CD8-positive, alpha-beta memory T cell (primary cell): ENCODE results near the gene FAM3B. TPM values are rescaled to one million over a fixed set of nuclear protein-coding genes. Genes with fewer than 3 reads are reported as not detected.

Experiments used
- CTCF ChIA-PET: fragments of 350-600 bp; sonication (Branson Sonifier 250); formaldehyde crosslinking; loops from one replicate; lab custom pipeline; 2021; ENCODE audit warnings: antibody characterized with exemption; lab: Charles Lee
- POLR2A ChIA-PET: fragments of 350-600 bp; sonication (Branson Sonifier 250); formaldehyde crosslinking; loops from one replicate; lab custom pipeline; 2021; ENCODE audit warnings: antibody characterized with exemption; lab: Charles Lee
- DNase-seq, 5 donors: peaks; one replicate each; pipeline versions ENCODE4 v3.0.0 to v3.0.0-alpha.2; 2020 to 2022; ENCODE audit warnings: mixed read lengths in 1 of 5
- H3K27ac ChIP-seq: one replicate; pipeline ENCODE4 v1.7.0; 2013; ENCODE audit warnings: low read depth, mild to moderate bottlenecking, low read length, moderate library complexity
- H3K27me3 ChIP-seq: 2 replicates; pipeline ENCODE4 v1.7.0; 2013; ENCODE audit warnings: low read length, mild to moderate bottlenecking; ENCODE audit not compliant: insufficient read depth, poor library complexity, severe bottlenecking
- H3K36me3 ChIP-seq: 2 replicates; pipeline ENCODE4 v1.7.0; 2013; ENCODE audit warnings: mild to moderate bottlenecking, low read length, moderate library complexity; ENCODE audit not compliant: insufficient read depth
- H3K4me1 ChIP-seq: 2 replicates; pipeline ENCODE4 v1.7.0; 2013; ENCODE audit warnings: mild to moderate bottlenecking, low read length, moderate library complexity; ENCODE audit not compliant: insufficient read depth
- H3K4me3 ChIP-seq: 2 replicates; pipeline ENCODE4 v1.7.0; 2013; ENCODE audit warnings: mild to moderate bottlenecking, low read length
- H3K9me3 ChIP-seq: 2 replicates; pipeline ENCODE4 v1.7.0; 2013; ENCODE audit warnings: mild to moderate bottlenecking, low read length
- H3K27ac Mint-ChIP-seq, 8 donors: one replicate each; pipeline ENCODE4 v1.8.0; 2020 to 2021; ENCODE audit warnings: mixed read lengths in 8 of 8, mild to moderate bottlenecking in 6 of 8, inconsistent platforms in 3 of 8, moderate library complexity in 3 of 8
- H3K27me3 Mint-ChIP-seq, 2 donors: one replicate each; pipeline ENCODE4 v1.8.0; 2020 to 2021; ENCODE audit warnings: mixed read lengths in 2 of 2, mild to moderate bottlenecking in 1 of 2, moderate library complexity in 1 of 2
- H3K36me3 Mint-ChIP-seq, 3 donors: one replicate each; pipeline ENCODE4 v1.8.0; 2020 to 2021; ENCODE audit warnings: mixed read lengths in 3 of 3, inconsistent platforms in 1 of 3, mild to moderate bottlenecking in 1 of 3
- H3K4me1 Mint-ChIP-seq, 3 donors: one replicate each; pipeline ENCODE4 v1.8.0; 2020 to 2021; ENCODE audit warnings: mixed read lengths in 3 of 3, inconsistent platforms in 1 of 3, mild to moderate bottlenecking in 1 of 3
- H3K4me3 Mint-ChIP-seq, 7 donors: one replicate each; pipeline ENCODE4 v1.8.0; 2020 to 2021; ENCODE audit warnings: mixed read lengths in 7 of 7, mild to moderate bottlenecking in 6 of 7, moderate library complexity in 4 of 7, inconsistent platforms in 2 of 7
- H3K9me3 Mint-ChIP-seq, 5 donors: one replicate each; pipeline ENCODE4 v1.8.0; 2020 to 2022; ENCODE audit warnings: mixed read lengths in 5 of 5, mild to moderate bottlenecking in 3 of 5, moderate library complexity in 2 of 5, inconsistent platforms in 1 of 5
- polyA plus RNA-seq: library from polyadenylated mRNA; unstranded; fragments of 300-500 nt; fragmentation: Illumina TruSeq; gene quantifications from one replicate; pipeline ENCODE4 v1.2.3, GENCODE V29; 2021
- total RNA-seq, 2 experiments: library from RNA; stranded (reverse); gene quantifications; one replicate each; pipeline ENCODE4 v1.2.3, GENCODE V29; 2021

FAM3B gene
- total and polyA plus RNA-seq, 3 experiments from 2014 or later = not detected

DNA sequence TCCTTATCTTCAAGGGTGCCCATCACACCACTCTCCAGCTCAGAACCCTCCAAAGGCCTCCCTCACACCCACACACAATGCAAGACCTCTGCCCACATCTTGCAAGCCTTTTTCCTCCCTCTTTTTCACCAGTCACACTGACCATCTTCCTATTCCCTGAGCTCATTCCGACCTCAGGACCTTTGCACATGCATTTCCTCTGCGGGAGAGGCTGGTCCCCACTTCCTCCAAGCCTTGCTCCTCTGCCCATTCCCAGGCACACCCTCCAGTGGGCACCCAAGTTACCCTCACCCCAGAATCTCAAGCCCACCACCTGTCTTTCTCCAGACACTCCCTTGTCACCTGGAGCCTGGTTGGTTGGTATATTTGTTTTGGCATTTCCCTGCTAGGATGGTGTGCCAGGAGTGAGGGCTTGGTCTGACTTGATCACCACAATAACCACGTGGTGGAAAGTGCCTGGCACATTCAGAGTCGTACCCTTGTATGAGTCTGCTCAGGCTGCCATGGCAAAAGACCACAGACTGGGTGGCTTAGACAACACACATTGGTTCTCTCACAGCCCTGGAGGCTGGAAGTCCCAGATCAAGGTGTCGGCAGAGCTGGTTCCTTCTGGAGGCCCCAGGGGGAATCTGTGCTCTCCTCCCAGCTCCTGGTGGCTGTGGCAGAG, 58.4 kb downstream of the FAM3B start:
- H3K4me3 ChIP-seq = no peak overlapping the region
- peaks cover 30% of the 10 kb centered on the region for H3K4me1 ChIP-seq
- Mint-ChIP-seq H3K4me3 (peak overlapping the region in 1 of 7 donors; percentile 29), H3K9me3 (no peaks in the 10 kb centered on the region), H3K27ac (peak overlapping the region in 4 of 8 donors; percentile 1 to 78 (median 42)), H3K36me3 (peaks cover 5 to 58% (median 14%) of the 10 kb centered on the region in 3 donors), H3K27me3 (no peaks in the 10 kb centered on the region), H3K4me1 (peaks cover 24 to 44% (median 30%) of the 10 kb centered on the region in 3 donors)
- POLR2A ChIA-PET = no interaction called here
- H3K9me3 ChIP-seq = no peaks in the 10 kb centered on the region
- CTCF ChIA-PET = interaction anchor here (1.8 kb wide), 1 partner anchor 92 kb away, joined by 4 read pairs; no protein-coding TSS in a partner anchor
- H3K36me3 ChIP-seq = peaks cover 14% of the 10 kb centered on the region
- peak in 1 of 5 donors; percentile 36 for DNase-seq
- no peak overlapping the region for H3K27ac ChIP-seq
- no peaks in the 10 kb centered on the region for H3K27me3 ChIP-seq

DNA sequence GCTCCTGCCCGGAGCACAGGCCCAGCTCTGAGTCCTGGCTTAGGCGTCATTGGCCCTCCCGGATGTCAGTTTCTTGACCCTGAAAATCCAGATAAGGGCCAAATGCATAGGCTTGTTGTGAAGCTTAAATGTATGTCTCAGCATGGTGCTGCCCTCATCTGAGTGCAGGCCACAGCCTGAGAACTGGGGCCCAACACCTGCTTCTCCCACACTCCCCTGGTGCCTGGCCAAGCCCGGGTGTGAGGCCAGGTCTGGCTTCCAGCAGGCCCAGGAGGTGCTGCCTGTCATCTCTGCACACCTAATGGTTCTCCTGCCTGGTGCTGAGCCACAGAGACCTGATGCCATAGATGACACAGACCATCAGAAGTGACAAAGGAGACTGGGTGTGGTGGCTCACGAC, 59.3 kb downstream of the FAM3B start:
- peak in 1 of 5 donors; percentile 15 for DNase-seq
- CTCF ChIA-PET = interaction anchor here (1.8 kb wide), 1 partner anchor 93 kb away, joined by 4 read pairs; no protein-coding TSS in a partner anchor
- Histone ChIP-seq H3K27me3 (no peaks in the 10 kb centered on the region), H3K4me3 (no peak overlapping the region), H3K4me1 (peaks cover 21% of the 10 kb centered on the region), H3K27ac (no peak overlapping the region), H3K36me3 (peaks cover 22% of the 10 kb centered on the region), H3K9me3 (no peaks in the 10 kb centered on the region)
- peaks cover 15 to 35% (median 21%) of the 10 kb centered on the region in 3 donors for H3K4me1 Mint-ChIP-seq
- H3K4me3 Mint-ChIP-seq = no peak overlapping the region
- POLR2A ChIA-PET = no interaction called here
- no peaks in the 10 kb centered on the region for H3K9me3 Mint-ChIP-seq
- no peaks in the 10 kb centered on the region for H3K27me3 Mint-ChIP-seq
- H3K36me3 Mint-ChIP-seq = peaks cover 5 to 61% (median 19%) of the 10 kb centered on the region in 3 donors
- peak overlapping the region in 1 of 8 donors; percentile 47 for H3K27ac Mint-ChIP-seq

DNA sequence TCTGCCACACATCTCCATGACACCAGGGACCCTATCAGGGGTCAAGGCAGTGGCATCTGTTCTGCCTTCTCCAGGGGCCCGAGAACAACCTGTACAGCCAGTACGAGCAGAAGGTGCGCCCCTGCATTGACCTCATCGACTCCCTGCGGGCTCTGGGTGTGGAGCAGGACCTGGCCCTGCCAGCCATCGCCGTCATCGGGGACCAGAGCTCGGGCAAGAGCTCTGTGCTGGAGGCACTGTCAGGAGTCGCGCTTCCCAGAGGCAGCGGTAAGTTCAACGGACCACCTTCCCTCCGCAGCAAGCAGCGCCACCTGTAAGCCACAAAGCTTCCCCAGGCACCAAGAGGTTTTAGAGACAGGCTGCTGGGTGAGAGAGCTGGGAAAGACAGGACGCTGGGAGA, 61.1 kb downstream of the FAM3B start:
- Mint-ChIP-seq H3K4me3 (peak overlapping the region in 1 of 7 donors; percentile 34), H3K27me3 (no peaks in the 10 kb centered on the region), H3K9me3 (no peaks in the 10 kb centered on the region), H3K36me3 (peaks cover 15 to 76% (median 27%) of the 10 kb centered on the region in 3 donors), H3K4me1 (peaks cover 7 to 19% (median 7%) of the 10 kb centered on the region in 3 donors), H3K27ac (peak overlapping the region in 2 of 8 donors; percentile 11 to 56)
- Histone ChIP-seq H3K4me3 (no peak overlapping the region), H3K36me3 (peaks cover 31% of the 10 kb centered on the region), H3K9me3 (no peaks in the 10 kb centered on the region), H3K4me1 (peaks cover 6% of the 10 kb centered on the region), H3K27me3 (no peaks in the 10 kb centered on the region), H3K27ac (no peak overlapping the region)
- CTCF ChIA-PET = interaction anchor here (1.2 kb wide), 1 partner anchor 95 kb away, joined by 3 read pairs; no protein-coding TSS in a partner anchor
- peak in 1 of 5 donors; percentile 39 for DNase-seq
- POLR2A ChIA-PET = no interaction called here

DNA sequence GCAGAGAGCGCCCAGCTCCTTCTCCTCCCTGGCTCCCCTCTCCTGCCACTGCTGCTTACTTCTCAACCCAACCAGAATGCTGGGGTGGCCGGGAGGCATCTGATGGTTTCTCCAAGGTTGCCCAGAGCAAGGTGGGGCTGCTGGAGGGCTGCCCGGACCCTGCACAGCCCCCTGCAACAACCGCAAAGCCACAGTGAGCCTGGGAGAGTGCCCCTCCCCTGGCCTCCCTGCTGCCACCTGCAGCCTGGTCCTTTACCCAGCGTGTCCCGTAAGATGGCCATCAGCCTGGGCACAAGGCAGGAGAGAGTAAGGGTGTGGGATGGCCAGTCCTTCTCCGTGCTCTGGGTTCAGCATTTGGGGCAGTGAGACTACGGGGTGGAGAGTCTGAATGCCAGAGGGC, 62.2 kb downstream of the FAM3B start:
- ChIA-PET CTCF (interaction anchor here (1.2 kb wide), 1 partner anchor 96 kb away, joined by 3 read pairs; no protein-coding TSS in a partner anchor), POLR2A (no interaction called here)
- no peaks in the 10 kb centered on the region for H3K27me3 ChIP-seq
- no peak overlapping the region for H3K4me3 ChIP-seq
- H3K4me3 Mint-ChIP-seq = no peak overlapping the region
- peaks cover 5 to 10% (median 7%) of the 10 kb centered on the region in 3 donors for H3K4me1 Mint-ChIP-seq
- no peaks in the 10 kb centered on the region for H3K9me3 Mint-ChIP-seq
- DNase-seq = peak in 1 of 5 donors; percentile 16
- H3K27me3 Mint-ChIP-seq = no peaks in the 10 kb centered on the region
- H3K36me3 Mint-ChIP-seq = peaks cover 16 to 84% (median 29%) of the 10 kb centered on the region in 3 donors
- no peak overlapping the region for H3K27ac ChIP-seq
- H3K36me3 ChIP-seq = peaks cover 32% of the 10 kb centered on the region
- H3K27ac Mint-ChIP-seq = peak overlapping the region in 1 of 8 donors; percentile 60
- no peaks in the 10 kb centered on the region for H3K9me3 ChIP-seq
- peaks cover 6% of the 10 kb centered on the region for H3K4me1 ChIP-seq

DNA sequence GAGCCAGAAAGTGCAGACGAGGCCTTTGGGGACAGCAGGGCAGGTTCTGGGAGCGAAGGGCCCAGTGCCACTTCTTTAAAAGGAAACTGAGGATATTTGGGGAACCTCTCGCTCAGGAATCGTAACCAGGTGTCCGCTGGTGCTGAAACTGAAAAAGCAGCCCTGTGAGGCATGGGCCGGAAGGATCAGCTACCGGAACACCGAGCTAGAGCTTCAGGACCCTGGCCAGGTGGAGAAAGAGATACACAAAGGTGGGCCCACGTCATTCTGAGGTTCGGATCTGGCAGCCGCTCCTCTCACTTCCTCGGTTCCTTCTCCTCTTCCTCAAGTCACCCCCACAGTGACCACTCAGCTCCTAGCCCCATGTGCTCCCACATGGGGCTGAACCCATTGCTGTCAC, 63.3 kb downstream of the FAM3B start:
- peaks cover 32% of the 10 kb centered on the region for H3K36me3 ChIP-seq
- CTCF ChIA-PET = interaction anchor here (0.8 kb wide), 1 partner anchor 45 kb away, joined by 3 read pairs; no protein-coding TSS in a partner anchor

DNA sequence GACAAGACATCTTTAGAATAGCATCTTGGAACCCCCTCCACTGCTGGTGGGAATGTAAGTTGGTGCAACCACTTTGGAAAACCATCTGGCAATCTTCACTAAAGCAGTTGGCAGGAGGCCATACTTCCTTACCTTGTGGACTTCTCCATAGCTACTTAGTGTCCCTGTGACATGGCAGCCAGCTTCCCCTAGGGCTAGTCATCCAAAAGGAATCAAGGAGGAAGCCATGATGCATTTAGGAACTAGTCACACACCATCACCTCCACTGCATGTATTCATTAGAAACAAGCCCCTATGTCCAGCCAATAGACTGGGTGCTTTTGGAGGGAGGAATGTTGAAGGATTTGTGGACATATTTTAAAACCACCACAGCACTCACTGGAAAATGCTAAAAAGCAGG, 65.1 kb downstream of the FAM3B start:
- Histone ChIP-seq H3K4me3 (no peak overlapping the region), H3K4me1 (no peaks in the 10 kb centered on the region), H3K9me3 (no peaks in the 10 kb centered on the region), H3K27ac (no peak overlapping the region), H3K36me3 (peaks cover 32% of the 10 kb centered on the region), H3K27me3 (no peaks in the 10 kb centered on the region)
- ChIA-PET CTCF (interaction anchor here (1.2 kb wide), 1 partner anchor 81 kb away, joined by 3 read pairs; no protein-coding TSS in a partner anchor), POLR2A (no interaction called here)
- Mint-ChIP-seq H3K4me1 (peaks cover 0 to under 1% (median 0%) of the 10 kb centered on the region in 3 donors), H3K27ac (no peak overlapping the region), H3K9me3 (no peaks in the 10 kb centered on the region), H3K4me3 (no peak overlapping the region), H3K27me3 (no peaks in the 10 kb centered on the region), H3K36me3 (peaks cover 21 to 89% (median 31%) of the 10 kb centered on the region in 3 donors)
- no peak for DNase-seq

More for the DNA sequence above, 63.3 kb downstream of the FAM3B start:
- no peak overlapping the region for H3K4me3 ChIP-seq
- H3K9me3 ChIP-seq = no peaks in the 10 kb centered on the region
- POLR2A ChIA-PET = no interaction called here
- Mint-ChIP-seq H3K27me3 (no peaks in the 10 kb centered on the region), H3K27ac (peak overlapping the region in 1 of 8 donors; percentile 63), H3K4me1 (peaks cover 2 to 3% (median 3%) of the 10 kb centered on the region in 3 donors), H3K4me3 (no peak overlapping the region), H3K9me3 (no peaks in the 10 kb centered on the region), H3K36me3 (peaks cover 16 to 86% (median 29%) of the 10 kb centered on the region in 3 donors)
- H3K4me1 ChIP-seq = peaks cover 3% of the 10 kb centered on the region
- peak in 1 of 5 donors; percentile 29 for DNase-seq
- H3K27me3 ChIP-seq = no peaks in the 10 kb centered on the region
- no peak overlapping the region for H3K27ac ChIP-seq

DNA sequence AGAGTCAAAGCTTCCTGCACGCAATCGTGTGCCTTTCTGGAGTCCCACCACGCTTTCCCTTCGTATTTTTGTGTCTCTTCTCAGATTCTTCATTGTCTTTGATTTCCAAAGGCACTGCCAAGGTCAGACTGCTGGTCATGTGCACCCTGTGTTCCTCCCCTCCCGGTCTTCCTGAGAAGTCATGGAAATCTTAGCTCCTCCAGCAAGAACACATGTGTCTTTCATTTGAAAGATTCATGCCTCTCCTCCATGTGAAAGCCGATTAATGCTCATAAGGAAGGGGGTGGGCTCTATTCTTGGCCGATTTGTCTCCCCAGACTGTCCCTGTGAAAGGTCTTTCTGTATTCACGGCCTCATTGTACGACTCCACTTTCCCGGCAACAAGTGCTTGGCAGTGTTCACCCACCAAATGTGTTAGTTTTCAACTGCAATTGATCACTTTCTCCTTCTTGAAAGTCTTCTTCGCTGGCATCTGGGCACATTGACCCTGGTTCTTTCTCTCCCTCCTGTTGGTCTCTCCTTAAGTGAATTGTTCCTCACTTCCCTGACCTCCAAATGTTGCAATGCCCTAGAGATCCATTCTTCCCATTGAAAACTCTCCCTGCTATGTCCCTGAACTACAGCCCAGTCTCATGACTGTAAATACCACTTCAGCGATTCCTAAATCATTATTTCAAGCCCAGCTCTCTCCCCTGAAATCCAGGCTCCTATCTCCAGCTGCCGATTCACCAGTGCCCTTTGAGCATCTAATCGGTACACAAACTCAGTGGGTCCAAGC, 70.6 kb downstream of the FAM3B start:
- no peaks in the 10 kb centered on the region for H3K4me1 ChIP-seq
- H3K4me3 ChIP-seq = no peak overlapping the region
- no peaks in the 10 kb centered on the region for H3K27me3 ChIP-seq
- POLR2A ChIA-PET = no interaction called here
- H3K4me1 Mint-ChIP-seq = peaks cover 0 to 1% (median 0%) of the 10 kb centered on the region in 3 donors
- no peak for DNase-seq
- H3K4me3 Mint-ChIP-seq = no peak overlapping the region
- no peaks in the 10 kb centered on the region for H3K9me3 Mint-ChIP-seq
- peaks cover 11 to 81% (median 29%) of the 10 kb centered on the region in 3 donors for H3K36me3 Mint-ChIP-seq
- peak overlapping the region in 1 of 8 donors; percentile 72 for H3K27ac Mint-ChIP-seq
- no peaks in the 10 kb centered on the region for H3K27me3 Mint-ChIP-seq
- peaks cover 12% of the 10 kb centered on the region for H3K36me3 ChIP-seq
- H3K9me3 ChIP-seq = no peaks in the 10 kb centered on the region
- H3K27ac ChIP-seq = no peak overlapping the region
- CTCF ChIA-PET = no interaction called here
